ENCODE results near the gene GAGE10.

- TF ChIP-seq POLR2AphosphoS5 (IDR thresholded peaks at IDR 0.05) (no peak), POLR2A (IDR thresholded peaks at IDR 0.05; ENCODE audit: low read depth) (no peak), EP300 (IDR thresholded peaks at IDR 0.05) (no peak)
Measured at GRCh38 chrX:49270249-49270921, 33.1 kb upstream of the GAGE10 start.
